ENCODE data around the gene BCL2L11.

Gene BCL2L11

DNA sequence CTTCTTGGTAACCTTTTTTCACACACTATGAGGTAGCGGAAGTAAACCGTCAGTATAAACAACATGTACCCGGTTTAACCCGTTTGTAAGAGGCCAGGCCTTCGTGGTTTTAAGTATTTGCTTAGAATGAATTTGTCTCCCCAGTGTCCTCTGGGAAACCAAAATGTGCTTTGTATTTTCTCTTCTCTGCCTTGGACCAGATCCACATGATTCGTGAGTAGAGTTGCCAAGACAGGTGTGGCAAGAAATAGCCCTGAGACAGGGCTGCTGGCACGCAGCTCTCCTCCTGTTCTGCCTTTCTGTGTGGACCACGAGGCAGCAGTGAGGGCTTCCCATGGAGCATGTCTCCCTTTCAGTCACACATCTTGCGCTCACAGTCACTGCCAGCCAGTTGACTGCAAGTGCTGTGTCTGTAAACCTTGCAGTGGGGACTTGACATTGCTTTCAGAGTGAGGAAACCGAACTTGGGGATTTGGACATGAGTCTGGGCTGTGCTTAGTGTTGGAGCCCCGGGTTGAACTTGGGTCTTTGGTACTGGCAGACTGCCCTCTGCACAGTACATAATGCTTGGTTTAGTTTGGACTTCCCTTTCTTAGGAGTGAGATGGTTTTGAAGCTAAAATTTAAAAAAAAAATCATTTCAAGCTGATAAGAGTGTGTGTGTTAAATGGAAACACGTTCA, 19.1 kb downstream of the BCL2L11 start:
- in situ Hi-C loops (cut with MboI; ENCODE audit: low sequenced_read_pairs), result loop anchor here (10.0 kb wide), 1 partner anchor 55 kb away; no protein-coding TSS in a partner anchor

DNA sequence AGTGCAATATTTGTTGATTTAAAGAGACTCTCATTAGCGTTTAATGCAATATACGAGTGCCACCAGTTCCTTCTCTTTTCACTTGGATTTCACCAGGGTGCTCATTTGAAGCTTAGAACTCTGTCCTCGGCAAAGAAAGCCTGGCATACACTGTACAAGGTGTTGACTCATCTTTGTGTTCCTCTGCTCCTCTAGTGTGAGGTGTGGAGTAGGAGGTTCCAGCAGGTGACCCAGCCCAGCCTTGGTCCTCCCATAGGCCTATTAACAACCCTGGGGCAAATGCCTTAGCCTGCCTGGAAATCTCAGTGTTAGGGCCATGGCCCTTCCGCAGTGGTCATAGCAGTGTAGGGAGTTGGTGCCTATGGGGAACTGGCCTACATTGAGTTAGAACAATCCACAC, 20.1 kb downstream of the BCL2L11 start:
- in situ Hi-C loops (cut with MboI; ENCODE audit: low sequenced_read_pairs), result loop anchor here (10.0 kb wide), 1 partner anchor 54 kb away; no protein-coding TSS in a partner anchor

DNA sequence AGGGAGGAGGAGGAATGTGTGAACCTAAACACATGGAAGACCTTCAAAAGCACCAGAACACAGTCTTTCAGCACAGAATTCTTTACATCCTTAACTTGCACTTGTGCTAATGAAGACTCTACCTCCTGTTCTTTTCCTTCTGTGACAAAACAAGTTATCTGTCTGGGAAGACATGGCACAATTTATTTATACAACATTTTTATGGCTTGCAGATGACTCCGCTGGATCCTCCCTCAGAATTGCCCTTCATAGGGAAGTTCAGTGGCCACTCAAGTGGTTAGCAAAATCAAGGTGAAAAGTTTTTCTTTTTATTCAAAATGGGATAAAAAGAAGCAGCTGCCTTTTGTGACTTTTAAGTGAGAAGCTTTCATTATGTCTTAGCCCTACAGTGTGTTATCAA, 21.4 kb downstream of the BCL2L11 start:
- in situ Hi-C loops (cut with MboI; ENCODE audit: low sequenced_read_pairs), result loop anchor here (10.0 kb wide), 1 partner anchor 53 kb away; no protein-coding TSS in a partner anchor

DNA sequence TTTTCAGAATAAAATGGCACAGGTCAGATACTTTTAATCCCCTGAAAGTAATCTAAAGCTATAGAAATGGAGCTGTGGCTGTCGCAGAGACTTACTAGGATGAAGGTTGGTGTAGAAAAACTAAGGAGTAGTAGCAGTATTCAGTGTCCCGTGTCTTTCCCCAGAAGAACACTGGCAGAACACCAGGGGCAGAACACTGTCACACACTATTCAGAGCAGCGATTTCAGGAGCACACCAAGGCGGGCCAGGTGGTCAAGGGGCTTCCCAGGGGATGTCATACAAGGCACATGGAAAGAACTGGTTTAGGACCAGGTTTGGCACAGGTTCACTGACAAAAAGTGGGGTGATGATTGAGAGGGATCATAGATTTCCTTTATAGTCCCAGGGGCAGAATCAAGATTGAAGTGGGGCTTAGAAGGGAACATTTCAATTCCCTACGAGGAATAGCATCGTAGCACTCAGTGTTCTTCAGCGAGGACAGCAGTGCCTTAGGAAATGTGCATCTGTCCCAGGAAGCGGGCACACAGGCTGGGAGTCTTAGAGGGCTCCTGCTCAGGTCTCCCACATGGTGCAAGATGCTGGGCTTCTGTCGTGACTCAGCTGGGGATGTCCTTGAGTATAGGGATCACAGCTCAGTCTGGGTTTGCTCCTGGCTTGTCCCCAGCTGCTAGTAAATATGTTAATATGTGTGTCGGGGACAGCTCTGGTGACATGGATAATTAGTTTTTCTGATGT, 22.6 kb downstream of the BCL2L11 start:
- in situ Hi-C loops (cut with MboI; ENCODE audit: low sequenced_read_pairs), result loop anchor here (10.0 kb wide), 1 partner anchor 52 kb away; no protein-coding TSS in a partner anchor

DNA sequence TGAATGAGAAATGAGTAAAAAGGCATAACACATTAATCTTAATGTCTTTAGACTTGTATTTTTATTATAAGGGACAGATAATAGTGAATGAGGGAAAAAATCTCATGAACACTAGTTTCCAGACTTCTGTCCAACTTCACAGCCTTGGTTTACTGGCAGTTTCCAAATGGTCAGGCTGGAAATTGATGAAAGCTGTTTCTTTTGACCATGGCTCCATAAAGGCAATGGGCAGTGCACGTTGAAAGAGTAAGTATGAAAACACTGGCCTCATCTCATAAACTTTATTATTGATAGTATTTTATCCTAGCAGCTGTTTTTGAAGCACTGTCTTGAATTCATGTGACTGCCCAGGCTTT, 23.1 kb downstream of the BCL2L11 start:
- in situ Hi-C loops (cut with MboI; ENCODE audit: low sequenced_read_pairs), result loop anchor here (10.0 kb wide), 1 partner anchor 51 kb away; no protein-coding TSS in a partner anchor

DNA sequence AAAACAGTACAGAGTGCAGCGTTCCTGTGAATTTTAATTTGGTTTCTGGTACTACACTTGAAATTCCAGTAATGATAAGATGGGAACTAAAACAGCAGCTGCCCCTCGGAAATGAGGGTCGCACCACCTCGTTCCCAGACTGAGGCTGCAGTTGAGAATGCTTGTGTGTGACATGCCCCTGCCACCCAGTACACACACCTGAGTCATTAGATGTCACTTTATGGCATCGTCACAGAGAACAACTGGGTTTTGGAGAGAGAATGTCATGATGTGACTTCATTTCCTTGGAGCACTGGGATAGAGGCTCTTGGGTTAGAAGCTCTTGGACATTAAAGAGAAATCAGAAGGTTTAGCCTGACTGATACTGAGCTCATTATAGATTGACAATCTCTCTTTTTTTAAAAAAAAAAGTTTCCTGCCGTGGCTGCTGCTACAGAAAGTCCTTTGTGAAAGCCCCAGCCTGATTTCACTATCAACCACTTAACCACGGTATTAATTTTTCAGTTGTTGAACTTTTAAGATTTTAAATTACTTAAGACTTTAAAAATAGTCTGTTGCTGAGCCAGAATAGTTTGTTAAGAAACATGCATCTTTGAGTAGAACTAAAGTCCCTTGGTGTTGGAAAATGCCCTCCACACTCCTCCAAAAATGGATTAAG, 24.5 kb downstream of the BCL2L11 start:
- in situ Hi-C loops (cut with MboI; ENCODE audit: low sequenced_read_pairs), result loop anchor here (10.0 kb wide), 1 partner anchor 50 kb away; no protein-coding TSS in a partner anchor

DNA sequence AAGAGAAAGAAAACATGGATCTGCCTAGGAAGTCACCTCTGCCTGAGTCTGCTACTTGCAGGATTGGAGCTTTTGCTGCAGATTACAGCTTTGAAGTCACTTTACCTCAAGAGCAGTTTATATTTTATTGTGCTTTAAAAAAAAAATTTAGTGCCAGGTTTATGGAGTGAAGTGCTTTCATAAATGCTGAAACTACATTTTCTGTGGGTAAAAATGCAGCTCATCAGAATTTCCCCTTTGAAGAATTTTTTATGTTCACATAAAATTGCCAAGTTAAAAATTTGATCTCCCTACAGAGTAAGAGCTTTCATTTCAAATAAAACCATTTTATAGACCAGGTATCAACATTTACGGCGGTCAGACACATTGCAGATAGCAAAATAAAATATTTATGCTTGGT, 25.2 kb downstream of the BCL2L11 start:
- in situ Hi-C loops (cut with MboI; ENCODE audit: low sequenced_read_pairs), result loop anchor here (10.0 kb wide), 1 partner anchor 49 kb away; no protein-coding TSS in a partner anchor

DNA sequence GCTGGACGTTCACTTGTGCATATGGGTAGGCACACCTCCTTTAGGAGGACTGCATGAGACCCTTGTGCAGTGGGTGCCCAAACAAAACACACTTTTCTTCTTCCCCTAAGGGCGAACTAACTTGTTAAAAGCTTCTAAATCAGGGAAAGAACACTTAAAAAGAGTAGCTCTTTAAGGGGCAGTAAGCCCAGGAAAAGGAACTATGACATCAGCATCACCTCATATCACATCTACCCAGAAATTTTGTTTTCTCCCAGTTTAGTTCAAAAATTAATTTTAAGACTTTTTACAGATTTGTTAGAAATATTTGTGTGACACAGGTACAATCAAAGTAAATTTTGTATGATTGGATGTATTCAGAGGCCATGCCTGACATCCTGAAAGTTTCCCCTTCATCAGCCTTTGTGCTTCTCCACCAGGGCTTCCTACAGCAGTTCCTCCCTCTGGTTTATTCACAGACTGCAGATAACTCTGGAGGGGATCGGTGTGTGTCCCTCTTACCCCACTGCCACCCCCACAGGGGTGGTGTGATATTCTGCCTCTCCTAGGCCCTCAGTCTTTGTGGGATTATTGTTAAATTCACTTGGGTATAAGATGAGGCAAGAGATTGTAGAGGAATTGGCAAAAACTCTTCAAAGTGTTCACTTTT, 27.6 kb downstream of the BCL2L11 start:
- in situ Hi-C loops (cut with MboI; ENCODE audit: low sequenced_read_pairs), result loop anchor here (10.0 kb wide), 1 partner anchor 46 kb away; no protein-coding TSS in a partner anchor

DNA sequence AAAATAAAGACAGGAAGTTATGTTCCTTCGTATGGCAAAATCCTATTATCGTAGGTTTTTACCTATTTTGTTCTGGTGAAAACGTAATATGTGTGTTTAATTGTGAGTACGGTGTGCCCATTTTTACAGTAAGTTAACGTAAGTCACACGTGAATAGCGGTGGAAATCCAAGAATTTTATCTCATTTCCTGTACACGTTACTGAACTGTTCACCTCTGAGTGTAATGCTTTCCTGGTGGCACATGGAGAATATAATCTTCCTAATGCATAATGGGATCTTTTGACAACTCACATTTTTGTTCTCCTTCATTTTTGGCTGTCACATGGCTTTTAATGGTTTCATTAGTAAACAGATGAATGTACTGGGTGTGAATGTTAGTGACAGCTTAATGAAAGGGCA, 28.2 kb downstream of the BCL2L11 start:
- in situ Hi-C loops (cut with MboI; ENCODE audit: low sequenced_read_pairs), result loop anchor here (10.0 kb wide), 1 partner anchor 46 kb away; no protein-coding TSS in a partner anchor

DNA sequence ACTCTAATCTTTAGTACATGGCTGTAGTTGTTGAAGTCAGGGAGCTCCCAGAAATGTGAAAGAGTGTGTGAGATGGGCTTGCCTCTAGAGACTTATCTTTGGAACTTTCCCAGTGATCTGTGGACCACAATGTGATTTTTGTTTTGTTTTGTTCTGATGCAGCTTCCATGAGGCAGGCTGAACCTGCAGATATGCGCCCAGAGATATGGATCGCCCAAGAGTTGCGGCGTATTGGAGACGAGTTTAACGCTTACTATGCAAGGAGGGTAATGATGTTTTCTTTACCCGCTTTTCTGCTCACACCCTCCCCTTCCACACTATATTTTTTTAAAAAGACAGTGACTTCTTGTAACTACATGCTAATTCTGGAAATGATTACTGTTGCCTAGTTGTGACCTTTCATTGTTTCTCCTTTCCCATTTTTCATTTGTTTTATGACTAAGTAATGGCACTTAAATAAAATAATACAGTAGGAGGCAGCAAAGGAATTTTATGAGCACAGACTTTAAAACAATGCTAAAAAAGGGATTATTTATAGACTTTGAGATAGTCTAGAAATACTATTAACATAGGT, 29.3 kb downstream of the BCL2L11 start:
- in situ Hi-C loops (cut with MboI; ENCODE audit: low sequenced_read_pairs), result loop anchor here (10.0 kb wide), 1 partner anchor 45 kb away; no protein-coding TSS in a partner anchor

DNA sequence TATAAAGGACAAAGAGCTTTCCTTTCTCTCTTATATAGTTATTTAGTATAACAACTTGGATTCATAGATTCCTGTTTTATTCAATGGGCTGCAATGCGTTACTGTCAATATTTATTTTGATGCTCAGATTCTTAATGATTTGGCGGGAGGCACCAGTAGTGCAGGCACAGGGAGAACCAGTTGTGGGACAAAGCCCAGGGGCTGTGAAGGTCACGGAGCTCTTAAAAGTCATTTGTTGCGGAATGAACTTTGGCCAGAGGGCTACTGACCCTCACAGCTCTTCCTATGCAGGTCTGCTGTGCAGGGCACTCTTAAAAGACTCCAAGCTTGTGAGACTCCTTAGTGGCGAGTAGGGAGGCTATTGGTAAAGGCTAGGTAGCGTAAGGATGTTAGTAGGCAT, 34.0 kb downstream of the BCL2L11 start:
- in situ Hi-C loops (cut with MboI; ENCODE audit: low sequenced_read_pairs), result no loop called here

DNA sequence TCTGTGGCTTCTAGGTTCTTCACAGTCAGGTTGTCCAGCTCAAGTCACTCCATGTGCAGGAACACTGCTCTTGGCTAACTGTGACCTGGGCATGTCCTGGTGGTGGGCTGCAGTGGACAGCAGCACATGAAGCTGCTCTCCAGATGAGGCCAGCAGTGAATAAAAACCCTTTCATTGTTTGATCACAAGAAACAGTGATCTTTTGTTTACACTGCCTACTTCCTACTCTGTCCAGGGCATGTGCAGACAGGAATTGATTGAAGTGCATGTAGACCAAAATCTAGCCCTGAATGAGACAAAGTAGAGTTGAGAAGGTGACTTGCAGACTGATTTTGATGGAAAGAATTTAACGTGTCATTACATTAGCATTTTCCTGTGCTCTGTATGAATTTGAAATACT, 34.9 kb downstream of the BCL2L11 start:
- in situ Hi-C loops (cut with MboI; ENCODE audit: low sequenced_read_pairs), result no loop called here

DNA sequence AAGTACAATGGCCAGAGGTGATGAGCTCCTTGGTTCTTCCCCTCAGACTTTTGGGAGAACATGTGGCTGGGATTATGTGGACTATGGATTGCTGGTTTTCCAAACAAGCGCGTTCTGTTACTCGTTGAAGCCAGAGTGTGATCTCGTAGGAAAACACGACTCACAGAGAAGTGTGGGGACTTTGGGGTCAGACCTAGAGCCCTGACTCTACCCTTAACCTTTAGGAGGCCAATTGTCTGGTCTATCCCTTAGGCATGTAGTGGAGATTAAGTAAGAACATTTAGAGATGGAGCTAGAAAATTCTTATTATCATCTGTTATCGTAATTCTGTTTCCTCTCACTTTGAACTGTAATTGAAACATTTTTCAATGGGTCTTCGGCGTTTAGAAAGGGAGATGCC, 35.8 kb downstream of the BCL2L11 start:
- in situ Hi-C loops (cut with MboI; ENCODE audit: low sequenced_read_pairs), result no loop called here

DNA sequence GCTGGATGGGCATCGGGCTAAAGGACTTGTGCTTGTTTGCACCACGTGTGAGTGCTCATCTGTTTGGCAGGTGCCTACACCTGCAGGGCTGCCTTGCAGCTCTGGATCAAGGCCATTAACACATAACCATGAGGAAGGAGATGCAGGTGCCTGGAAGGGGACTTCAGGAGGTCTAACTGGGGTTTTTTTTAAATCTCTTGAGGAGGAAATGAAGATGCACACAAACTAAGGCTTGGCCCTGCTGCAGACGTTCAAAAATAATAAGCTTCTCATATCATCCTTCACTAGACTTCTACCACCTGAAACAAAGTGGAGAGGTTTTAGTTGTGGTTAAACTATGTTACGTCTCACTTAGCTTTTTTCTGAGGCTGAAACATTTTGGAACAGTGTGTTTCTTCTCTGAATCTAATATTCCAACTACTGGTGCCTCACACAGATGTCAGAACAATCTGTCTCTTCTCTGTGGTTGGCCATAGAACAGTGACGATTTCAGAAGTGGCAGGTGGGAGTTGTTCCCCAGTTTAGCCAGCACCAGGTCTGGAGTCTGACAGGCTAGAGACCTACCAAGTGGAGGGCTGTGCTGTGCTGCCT, 36.5 kb downstream of the BCL2L11 start:
- in situ Hi-C loops (cut with MboI; ENCODE audit: low sequenced_read_pairs), result no loop called here

DNA sequence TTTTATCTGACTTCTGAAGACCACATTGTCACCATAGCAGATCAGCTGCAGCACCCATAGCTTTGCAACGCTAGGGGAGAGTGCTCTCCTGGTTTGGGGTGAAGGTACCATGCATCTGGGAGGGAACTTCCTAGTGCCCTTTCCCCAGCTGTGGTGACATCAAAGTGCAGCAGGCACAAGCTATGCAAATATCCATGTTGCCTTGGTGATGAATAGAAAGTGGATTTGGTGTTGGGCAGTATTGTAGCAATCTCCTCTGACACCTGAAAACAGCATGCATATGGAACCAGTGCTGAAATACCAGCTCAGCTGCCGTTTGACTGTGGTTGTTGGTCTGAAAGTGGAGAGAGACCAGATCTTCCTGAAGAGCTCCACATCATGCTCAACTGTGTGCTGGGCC, 37.1 kb downstream of the BCL2L11 start:
- in situ Hi-C loops (cut with MboI; ENCODE audit: low sequenced_read_pairs), result no loop called here

DNA sequence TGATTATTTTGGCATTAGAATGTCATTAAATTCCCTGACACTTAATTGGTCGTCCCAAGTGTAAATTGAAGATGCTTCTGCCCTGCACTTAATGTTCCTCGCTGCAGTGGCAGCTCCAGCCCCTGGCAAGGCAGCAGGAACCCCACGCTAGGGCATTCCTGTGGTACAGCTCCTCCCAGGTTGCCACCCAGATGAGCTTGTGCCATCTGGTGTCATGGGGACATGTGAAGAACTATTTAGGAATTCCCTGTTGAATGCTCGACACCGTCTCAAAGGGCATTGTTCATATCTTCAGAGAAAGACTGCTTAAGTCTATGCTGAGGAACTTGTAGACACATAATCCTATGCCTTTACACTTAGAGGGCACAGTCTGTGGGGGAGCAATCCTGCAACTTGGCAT, 38.9 kb downstream of the BCL2L11 start:
- in situ Hi-C loops (cut with MboI; ENCODE audit: low sequenced_read_pairs), result no loop called here

DNA sequence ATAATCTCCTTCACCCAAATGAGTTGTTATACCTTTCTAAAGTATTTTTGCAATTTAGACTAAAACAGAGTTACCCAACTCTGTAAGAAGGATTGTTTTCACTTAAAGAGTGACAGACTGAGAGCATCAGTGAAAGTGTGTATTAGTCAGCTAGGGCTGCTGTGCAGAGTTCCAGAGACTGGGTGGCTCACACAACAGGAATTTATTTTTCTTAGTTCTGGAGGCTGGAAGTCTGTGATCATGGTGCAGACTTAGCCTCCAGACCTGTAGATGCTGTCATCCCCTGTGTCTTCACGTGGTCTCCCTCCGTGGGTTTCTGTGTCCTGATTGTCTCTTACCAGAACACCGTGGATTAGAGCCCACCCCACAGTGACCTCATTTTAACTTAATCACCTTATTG, 40.0 kb downstream of the BCL2L11 start:
- in situ Hi-C loops (cut with MboI; ENCODE audit: low sequenced_read_pairs), result no loop called here

DNA sequence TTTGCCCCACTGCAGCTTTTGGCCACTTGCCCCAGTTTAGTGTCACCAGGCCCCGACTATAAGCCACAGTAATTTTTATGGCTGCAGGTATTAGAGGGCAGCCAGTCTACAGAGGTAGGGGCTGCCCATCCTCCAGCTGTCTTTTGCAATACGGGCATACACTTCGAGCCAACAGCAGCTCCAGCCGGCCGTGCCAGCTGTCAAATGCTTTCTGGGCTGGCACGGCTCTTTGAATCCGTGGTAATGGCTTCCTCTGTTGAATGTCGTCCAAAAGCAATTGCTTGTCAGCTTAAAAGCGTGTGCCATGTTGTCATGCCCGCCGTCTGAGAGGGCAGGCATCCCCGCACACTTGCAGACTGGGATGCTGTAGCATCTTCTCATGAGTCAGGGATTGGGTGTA, 41.3 kb downstream of the BCL2L11 start:
- in situ Hi-C loops (cut with MboI; ENCODE audit: low sequenced_read_pairs), result no loop called here

DNA sequence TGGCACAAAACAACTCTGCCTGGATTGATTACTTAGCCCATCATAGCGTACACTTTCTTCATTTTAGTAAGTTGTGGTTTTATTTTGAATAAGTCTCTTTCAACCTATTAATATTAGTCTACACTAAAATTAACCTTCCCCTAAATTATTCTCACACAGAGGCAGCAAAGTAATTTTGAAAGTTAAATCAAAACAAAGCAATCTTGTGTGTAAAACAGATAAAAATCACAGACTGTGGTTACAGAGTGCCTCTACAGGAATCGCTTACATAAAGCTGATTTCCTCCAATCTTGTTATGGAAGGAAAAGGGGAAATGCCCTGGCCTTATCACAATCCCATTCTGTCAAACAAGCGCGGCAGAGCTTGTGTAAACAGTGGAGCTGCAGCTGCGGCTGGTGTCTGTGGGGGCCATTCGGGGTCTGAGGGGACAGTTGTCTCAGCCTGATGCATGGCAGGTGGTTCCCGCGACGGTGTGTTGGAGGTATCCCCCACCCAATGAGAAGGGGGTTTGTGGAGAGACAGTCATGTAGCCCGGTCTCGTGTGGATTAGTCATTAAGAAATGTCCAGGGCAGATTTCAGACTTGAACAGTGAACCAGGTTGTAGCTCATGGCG, 42.1 kb downstream of the BCL2L11 start:
- in situ Hi-C loops (cut with MboI; ENCODE audit: low sequenced_read_pairs), result no loop called here

DNA sequence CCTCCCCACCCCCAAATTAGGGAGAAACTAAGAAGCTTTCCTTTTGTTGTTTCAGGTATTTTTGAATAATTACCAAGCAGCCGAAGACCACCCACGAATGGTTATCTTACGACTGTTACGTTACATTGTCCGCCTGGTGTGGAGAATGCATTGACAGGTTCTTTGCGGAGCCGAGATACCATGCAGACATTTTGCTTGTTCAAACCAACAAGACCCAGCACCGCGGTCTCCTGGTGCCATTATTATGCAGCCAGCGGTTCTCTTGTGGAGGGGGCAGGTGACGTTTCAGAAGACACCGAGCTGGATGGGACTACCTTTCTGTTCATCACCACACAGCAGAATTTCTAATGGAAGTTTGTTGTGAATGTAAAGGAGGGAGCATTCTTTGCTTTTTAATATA, 43.4 kb downstream of the BCL2L11 start:
- in situ Hi-C loops (cut with MboI; ENCODE audit: low sequenced_read_pairs), result no loop called here
